ENCODE data around the gene ASTN2.

The ASTN2 gene

DNA sequence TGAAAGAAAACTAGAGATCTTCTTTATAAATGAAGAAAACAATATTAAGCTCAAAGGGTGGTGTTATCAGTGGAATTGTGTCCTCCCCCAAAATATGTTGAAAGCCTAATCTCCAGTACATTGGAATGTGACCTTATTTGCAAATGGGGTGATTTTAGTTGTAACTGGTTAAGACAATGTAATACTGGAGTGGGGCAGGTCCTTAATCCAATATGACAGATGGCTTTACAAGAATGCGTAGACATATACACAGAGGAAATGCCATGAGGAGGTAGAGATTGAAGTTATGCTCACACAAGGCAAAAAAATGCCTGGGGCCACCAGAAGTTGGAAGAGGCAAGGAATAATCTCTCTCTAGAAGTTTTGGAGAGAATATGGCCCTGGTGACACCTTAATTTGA lies 741.5 kb downstream of the ASTN2 start:
- TF ChIP-seq TAF1 (IDR thresholded peaks at IDR 0.05; ENCODE audit: borderline replicate concordance, insufficient read depth, low read length) (no peak), SIN3A (IDR thresholded peaks at IDR 0.05; ENCODE audit: borderline replicate concordance, insufficient read depth, low read length) (no peak), POLR2AphosphoS5 (IDR thresholded peaks at IDR 0.05; ENCODE audit: low read depth, low read length) (no peak), FOXP2 (optimal IDR thresholded peaks at IDR 0.05; ENCODE audit: borderline replicate concordance, extremely low read depth, extremely low read length, insufficient read depth) (no peak)
- TF ChIP-seq, protein P1, sequence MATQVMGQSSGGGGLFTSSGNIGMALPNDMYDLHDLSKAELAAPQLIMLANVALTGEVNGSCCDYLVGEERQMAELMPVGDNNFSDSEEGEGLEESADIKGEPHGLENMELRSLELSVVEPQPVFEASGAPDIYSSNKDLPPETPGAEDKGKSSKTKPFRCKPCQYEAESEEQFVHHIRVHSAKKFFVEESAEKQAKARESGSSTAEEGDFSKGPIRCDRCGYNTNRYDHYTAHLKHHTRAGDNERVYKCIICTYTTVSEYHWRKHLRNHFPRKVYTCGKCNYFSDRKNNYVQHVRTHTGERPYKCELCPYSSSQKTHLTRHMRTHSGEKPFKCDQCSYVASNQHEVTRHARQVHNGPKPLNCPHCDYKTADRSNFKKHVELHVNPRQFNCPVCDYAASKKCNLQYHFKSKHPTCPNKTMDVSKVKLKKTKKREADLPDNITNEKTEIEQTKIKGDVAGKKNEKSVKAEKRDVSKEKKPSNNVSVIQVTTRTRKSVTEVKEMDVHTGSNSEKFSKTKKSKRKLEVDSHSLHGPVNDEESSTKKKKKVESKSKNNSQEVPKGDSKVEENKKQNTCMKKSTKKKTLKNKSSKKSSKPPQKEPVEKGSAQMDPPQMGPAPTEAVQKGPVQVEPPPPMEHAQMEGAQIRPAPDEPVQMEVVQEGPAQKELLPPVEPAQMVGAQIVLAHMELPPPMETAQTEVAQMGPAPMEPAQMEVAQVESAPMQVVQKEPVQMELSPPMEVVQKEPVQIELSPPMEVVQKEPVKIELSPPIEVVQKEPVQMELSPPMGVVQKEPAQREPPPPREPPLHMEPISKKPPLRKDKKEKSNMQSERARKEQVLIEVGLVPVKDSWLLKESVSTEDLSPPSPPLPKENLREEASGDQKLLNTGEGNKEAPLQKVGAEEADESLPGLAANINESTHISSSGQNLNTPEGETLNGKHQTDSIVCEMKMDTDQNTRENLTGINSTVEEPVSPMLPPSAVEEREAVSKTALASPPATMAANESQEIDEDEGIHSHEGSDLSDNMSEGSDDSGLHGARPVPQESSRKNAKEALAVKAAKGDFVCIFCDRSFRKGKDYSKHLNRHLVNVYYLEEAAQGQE (IDR thresholded peaks at IDR 0.05; ENCODE audit: insufficient read depth in 1 of 2, low read depth in 2 of 2, low read length in 2 of 2): no peak

- no peak for TF ChIP-seq FOXP2 (optimal IDR thresholded peaks at IDR 0.05; ENCODE audit: borderline replicate concordance, extremely low read depth, extremely low read length, insufficient read depth)
- TF ChIP-seq, protein P1 (IDR thresholded peaks at IDR 0.05; ENCODE audit: insufficient read depth in 1 of 2, low read depth in 2 of 2, low read length in 2 of 2): no peak
- TF ChIP-seq POLR2AphosphoS5 (IDR thresholded peaks at IDR 0.05; ENCODE audit: low read depth, low read length): no peak
- TF ChIP-seq SIN3A (IDR thresholded peaks at IDR 0.05; ENCODE audit: borderline replicate concordance, insufficient read depth, low read length): no peak
These were observed 743.3 kb downstream of the ASTN2 start for GRCh38 chr9:116671605-116672004.

GRCh38 chr9:116668970-116669695 lies 745.7 kb downstream of the ASTN2 start:
- TF ChIP-seq POLR2AphosphoS5 (IDR thresholded peaks at IDR 0.05; ENCODE audit: low read depth, low read length): no peak
- TF ChIP-seq TAF1 (IDR thresholded peaks at IDR 0.05; ENCODE audit: borderline replicate concordance, insufficient read depth, low read length): no peak
- TF ChIP-seq, protein P1 (IDR thresholded peaks at IDR 0.05; ENCODE audit: insufficient read depth in 1 of 2, low read depth in 2 of 2, low read length in 2 of 2): no peak
- TF ChIP-seq FOXP2 (optimal IDR thresholded peaks at IDR 0.05; ENCODE audit: borderline replicate concordance, extremely low read depth, extremely low read length, insufficient read depth): no peak
- no peak for TF ChIP-seq SIN3A (IDR thresholded peaks at IDR 0.05; ENCODE audit: borderline replicate concordance, insufficient read depth, low read length)

DNA sequence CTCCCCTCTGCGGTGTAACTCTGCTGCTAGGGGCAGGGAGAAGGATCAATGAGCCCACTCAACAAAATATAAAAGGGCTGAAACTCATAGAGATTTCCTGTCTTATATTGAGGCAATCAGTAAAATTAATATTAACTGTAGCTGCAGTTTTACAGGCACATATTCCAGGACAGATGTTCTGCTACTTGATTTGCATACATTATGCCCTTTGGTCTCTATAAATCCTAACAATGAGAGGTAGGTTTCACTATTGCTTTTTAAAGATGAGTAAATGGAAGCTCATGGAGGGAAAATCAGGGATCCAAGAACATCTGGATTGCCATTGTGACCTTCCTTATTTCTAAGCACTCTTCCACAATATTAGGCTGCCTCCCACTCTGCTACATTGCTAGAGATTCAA lies 751.3 kb downstream of the ASTN2 start:
- TF ChIP-seq POLR2AphosphoS5 (IDR thresholded peaks at IDR 0.05; ENCODE audit: low read depth, low read length): no peak

DNA sequence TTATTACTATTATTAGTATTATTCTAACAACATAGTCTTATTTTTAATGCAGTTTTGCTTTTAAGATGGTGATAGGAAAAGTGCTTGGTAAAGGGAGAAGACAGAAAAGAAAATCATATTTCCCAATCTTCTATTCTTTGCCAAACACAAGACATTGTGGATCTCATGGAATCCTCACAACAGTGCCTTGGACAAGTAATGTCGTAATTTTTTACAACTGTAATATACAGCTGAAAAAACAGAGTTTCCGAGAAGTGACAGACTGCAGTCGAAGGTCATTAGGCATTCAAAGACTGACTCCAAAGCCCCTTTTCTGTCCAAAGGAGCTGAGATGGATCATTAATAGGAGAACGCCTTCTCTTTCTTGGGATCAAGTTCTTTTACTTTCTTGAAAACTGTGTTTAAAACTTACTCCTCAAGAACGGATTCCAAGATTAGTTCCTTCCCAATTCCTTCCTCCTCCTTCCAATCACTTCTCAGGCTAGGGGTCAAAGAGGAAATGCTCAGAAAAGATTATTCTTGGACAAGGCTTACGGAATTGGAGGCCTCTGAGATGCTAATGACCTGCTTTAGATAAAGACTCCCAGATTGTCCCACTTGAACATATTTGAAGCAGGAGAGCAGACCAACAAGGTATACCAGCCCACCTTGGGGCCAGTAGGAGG lies 752.1 kb downstream of the ASTN2 start:
- TF ChIP-seq SIN3A (IDR thresholded peaks at IDR 0.05; ENCODE audit: borderline replicate concordance, insufficient read depth, low read length): no peak
- TF ChIP-seq POLR2AphosphoS5 (IDR thresholded peaks at IDR 0.05; ENCODE audit: low read depth, low read length): no peak
- TF ChIP-seq TAF1 (IDR thresholded peaks at IDR 0.05; ENCODE audit: borderline replicate concordance, insufficient read depth, low read length): no peak
- TF ChIP-seq FOXP2 (optimal IDR thresholded peaks at IDR 0.05; ENCODE audit: borderline replicate concordance, extremely low read depth, extremely low read length, insufficient read depth): no peak
- TF ChIP-seq, protein P1 (IDR thresholded peaks at IDR 0.05; ENCODE audit: insufficient read depth in 1 of 2, low read depth in 2 of 2, low read length in 2 of 2): no peak

Measured in PFSK-1 (cell line).